Body of pancreas (tissue), 4 donors: Measurements from ENCODE around the gene ZNF430. TPM values are rescaled to one million over a fixed set of nuclear protein-coding genes. Genes with fewer than 3 reads are reported as not detected.
"Not testable (repeated sequence)": the region's sequence is repeated elsewhere in the genome, so short reads cannot be mapped to it uniquely, and the experiment has no call there.

ENCODE experiments used
- ATAC-seq: fragments of 150-250 bp; one replicate; pipeline ENCODE4 v1.9.1; 2016
- DNase-seq, 4 donors: peaks; one replicate each; pipeline ENCODE4 v3.0.0-alpha.2; 2019
- H3K27ac ChIP-seq, 4 donors: fragments of 200-600 bp; sonication (generic); 1 replicate in 3 of 4; 2 replicates in 1 of 4; pipeline versions ENCODE4 v1.5.1 to v1.6.1; 2016 to 2019; ENCODE audit warnings: mild to moderate bottlenecking in 1 of 4, mixed read lengths in 1 of 4, moderate library complexity in 1 of 4
- H3K27me3 ChIP-seq, 2 donors: fragments of 200-600 bp; sonication (generic); one replicate each; pipeline ENCODE4 v1.6.0; 2016; ENCODE audit warnings: mild to moderate bottlenecking in 1 of 2
- H3K36me3 ChIP-seq, 2 donors: fragments of 200-600 bp; sonication (generic); replicated peaks in 1 of 2; 2 replicates each; pipeline ENCODE4 v1.5.1; 2016; ENCODE audit warnings: low read depth in 2 of 2; ENCODE audit not compliant: insufficient read depth in 1 of 2
- H3K4me1 ChIP-seq: fragments of 200-600 bp; sonication (generic); one replicate; pipeline ENCODE4 v1.6.0; 2016
- H3K4me3 ChIP-seq, 2 donors: fragments of 200-600 bp; sonication (generic); 1 replicate in 1 of 2; 2 replicates in 1 of 2; pipeline ENCODE4 v1.5.1; 2016 to 2019
- H3K9me3 ChIP-seq, 3 donors: fragments of 200-600 bp; sonication (generic); 1 replicate in 2 of 3; 2 replicates in 1 of 3; pipeline ENCODE4 v1.5.1; 2016
- POLR2A ChIP-seq, 3 donors: fragments of 450-650 bp; IDR thresholded peaks; one replicate each; pipeline ENCODE4 v1.6.1; 2016; ENCODE audit warnings: antibody characterized with exemption in 3 of 3, mild to moderate bottlenecking in 2 of 3
- WGBS, 2 donors: methylation state at CpG; one replicate each; pipeline ENCODE4 v1.1.5; 2017; 5-methylcytosine and 5-hydroxymethylcytosine counted together
- intact Hi-C: fragments of 100-400 bp; cut with DNase I; formaldehyde crosslinking; loops from one replicate; pipeline ENCODE4 v1.15.1; 2023
- total RNA-seq, 2 donors: library from RNA; depleted of rRNA; stranded (reverse); fragments of >200 nt; gene quantifications; one replicate each; pipeline ENCODE4 v1.1.0, GENCODE V29; 2016
- TF ChIP-seq, protein P1 (sequence below), 7 experiments: fragments of 450-650 bp in 4 of 7; fragments of 200-600 bp in 3 of 7; sonication (generic) in 3 of 7; IDR thresholded peaks; one replicate each; pipeline ENCODE4 v1.5.1; 2016 to 2019; ENCODE audit warnings: antibody characterized with exemption in 7 of 7

Gene ZNF430
- total RNA-seq: 10 to 100 TPM in 1 of 2 donors, 1 to 10 TPM in 1; 4.0 to 11.4 TPM

DNA sequence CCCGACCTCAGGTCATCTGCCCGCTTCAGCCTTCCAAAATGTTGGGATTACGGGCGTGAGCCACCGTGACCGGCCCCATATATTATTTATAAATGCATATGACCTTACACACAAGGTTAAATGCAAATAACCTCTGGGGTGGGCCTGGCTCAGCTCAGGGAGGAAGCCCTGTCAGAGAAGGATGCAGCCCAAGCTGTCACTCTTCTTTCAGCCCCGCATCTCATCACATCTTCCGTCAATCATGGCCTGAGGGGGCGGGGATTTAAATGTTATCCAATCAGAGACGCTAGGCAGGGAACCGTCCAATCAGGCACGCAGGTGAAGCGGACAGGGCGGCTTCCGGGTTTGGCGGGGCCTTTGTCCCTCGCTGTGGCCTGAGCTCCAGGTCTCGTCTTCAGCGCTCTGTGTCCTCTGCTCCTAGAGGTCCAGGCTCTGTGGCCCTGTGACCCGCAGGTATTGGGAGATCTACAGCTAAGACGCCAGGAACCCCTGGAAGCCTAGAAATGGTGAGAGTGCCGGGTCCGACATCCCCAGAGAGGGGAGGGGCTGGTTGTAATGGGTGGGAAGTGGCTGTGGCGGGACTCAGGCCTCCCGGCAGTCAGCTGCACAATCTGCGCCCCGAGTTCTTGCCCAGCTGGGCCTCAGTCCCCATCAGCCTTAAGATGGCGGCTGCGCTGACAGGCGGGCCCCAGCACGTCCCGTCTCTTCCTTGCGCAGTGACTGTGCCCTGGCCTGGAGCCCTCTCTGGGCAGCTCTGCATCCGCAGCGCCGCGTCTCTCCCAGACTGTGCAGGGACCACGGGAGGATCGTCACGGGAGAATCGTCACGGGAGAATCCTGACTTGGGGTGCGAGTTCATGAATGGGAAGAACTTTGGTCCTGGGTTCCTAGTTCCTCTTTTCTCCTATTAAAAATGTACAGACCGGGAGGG lies at the start of gene ZNF430:
TSS of gene ZNF430 (plus strand) at position 360 of the 930 bp plus-strand sequence. CDS start at position 504, 144 bp downstream.
- Histone ChIP-seq H3K27me3 (no peaks in the 10 kb centered on the region), H3K4me1 (peaks cover 11% of the 10 kb centered on the region), H3K36me3 (no peaks in the 10 kb centered on the region), H3K9me3 (no peaks in the 10 kb centered on the region), H3K27ac (peak within 1 kb of the TSS in 3 of 4 donors; percentile 80 to 85 (median 82)), H3K4me3 (peak within 1 kb of the TSS; percentile 36 to 69)
- intact Hi-C loops: no loop called here
- ATAC-seq (peak; percentile 100), DNase-seq (peak; percentile 91 to 95 (median 92))
- TF ChIP-seq POLR2A (IDR thresholded peaks at IDR 0.05): peak; percentile 39 to 83 (median 79)
- TF ChIP-seq, protein P1, sequence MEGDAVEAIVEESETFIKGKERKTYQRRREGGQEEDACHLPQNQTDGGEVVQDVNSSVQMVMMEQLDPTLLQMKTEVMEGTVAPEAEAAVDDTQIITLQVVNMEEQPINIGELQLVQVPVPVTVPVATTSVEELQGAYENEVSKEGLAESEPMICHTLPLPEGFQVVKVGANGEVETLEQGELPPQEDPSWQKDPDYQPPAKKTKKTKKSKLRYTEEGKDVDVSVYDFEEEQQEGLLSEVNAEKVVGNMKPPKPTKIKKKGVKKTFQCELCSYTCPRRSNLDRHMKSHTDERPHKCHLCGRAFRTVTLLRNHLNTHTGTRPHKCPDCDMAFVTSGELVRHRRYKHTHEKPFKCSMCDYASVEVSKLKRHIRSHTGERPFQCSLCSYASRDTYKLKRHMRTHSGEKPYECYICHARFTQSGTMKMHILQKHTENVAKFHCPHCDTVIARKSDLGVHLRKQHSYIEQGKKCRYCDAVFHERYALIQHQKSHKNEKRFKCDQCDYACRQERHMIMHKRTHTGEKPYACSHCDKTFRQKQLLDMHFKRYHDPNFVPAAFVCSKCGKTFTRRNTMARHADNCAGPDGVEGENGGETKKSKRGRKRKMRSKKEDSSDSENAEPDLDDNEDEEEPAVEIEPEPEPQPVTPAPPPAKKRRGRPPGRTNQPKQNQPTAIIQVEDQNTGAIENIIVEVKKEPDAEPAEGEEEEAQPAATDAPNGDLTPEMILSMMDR (IDR thresholded peaks at IDR 0.05): no peak
- 5 to 24% methylated on average over 9 to 44 of the region's 44 CpGs for WGBS, 2 donors

DNA sequence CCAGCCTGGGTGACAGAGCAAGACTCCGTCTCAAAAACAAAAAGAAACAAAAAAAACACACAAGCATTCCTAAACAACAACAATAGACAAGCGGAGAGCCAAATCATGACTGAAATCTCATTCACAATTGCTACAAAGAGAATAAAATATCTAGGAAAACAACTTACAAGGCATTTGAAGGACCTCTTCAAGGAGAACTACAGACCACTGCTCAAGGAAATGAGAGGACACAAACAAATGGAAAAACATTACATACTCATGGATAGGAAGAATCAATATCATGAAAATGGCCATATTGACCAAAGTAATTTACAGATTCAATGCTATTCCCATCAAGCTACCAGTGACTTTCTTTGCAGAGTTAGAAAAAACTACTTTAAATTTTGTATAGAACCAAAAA lies 27.7 kb upstream of the ZNF430 start:
- H3K36me3 ChIP-seq, DNase-seq, ATAC-seq, H3K27me3 ChIP-seq, H3K4me1 ChIP-seq, H3K27ac ChIP-seq, intact Hi-C loops, H3K4me3 ChIP-seq: not testable (repeated sequence)
- peaks cover 0 to 10% (median 0%) of the 10 kb centered on the region in 3 donors for H3K9me3 ChIP-seq
- WGBS, 2 donors: 91 to 94% methylated on average over 2 of the region's 2 CpGs

DNA sequence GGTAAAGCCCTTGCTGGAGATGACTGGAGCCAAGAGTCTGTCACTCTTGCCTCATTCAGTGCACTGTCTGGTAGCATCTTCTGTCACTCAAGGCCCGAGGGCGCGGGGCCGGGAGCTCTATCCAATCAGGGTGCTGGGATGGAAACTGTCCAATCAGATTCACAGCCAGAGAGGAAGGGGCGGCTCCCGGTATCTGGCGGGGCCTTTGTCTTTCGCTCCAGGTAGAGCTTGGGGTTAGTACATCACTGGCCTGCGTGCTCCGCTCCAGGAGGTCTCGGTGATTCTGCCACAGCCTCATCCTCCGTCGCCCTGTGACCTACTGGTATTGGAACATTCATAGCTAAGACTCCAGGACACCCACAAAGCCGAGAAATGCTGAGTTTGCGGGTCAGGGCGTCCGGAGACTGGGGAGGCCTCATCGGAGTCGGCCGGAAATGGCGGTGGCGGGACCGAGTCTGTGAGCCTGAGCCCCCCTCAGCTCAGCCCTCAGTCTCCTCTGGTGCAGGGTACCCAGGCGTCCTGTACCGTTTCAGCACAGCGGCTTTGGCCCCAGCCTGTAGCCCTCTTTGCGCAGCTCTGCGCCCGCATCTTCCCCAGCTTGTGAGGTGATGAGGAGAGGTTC lies 20.6 kb upstream of the ZNF430 start:
- TF ChIP-seq, protein P1 (IDR thresholded peaks at IDR 0.05): no peak
- TF ChIP-seq POLR2A (IDR thresholded peaks at IDR 0.05): no peak
- H3K4me3 ChIP-seq: no peak overlapping the region
- 7 to 8% methylated on average over 7 to 29 of the region's 29 CpGs for WGBS, 2 donors
- no peaks in the 10 kb centered on the region for H3K9me3 ChIP-seq
- DNase-seq: peak; percentile 83 to 92 (median 88)
- peak; percentile 100 for ATAC-seq
- no peaks in the 10 kb centered on the region for H3K27me3 ChIP-seq
- intact Hi-C loops: no loop called here
- peaks cover 6% of the 10 kb centered on the region for H3K4me1 ChIP-seq
- no peaks in the 10 kb centered on the region for H3K36me3 ChIP-seq
- H3K27ac ChIP-seq: no peak overlapping the region

DNA sequence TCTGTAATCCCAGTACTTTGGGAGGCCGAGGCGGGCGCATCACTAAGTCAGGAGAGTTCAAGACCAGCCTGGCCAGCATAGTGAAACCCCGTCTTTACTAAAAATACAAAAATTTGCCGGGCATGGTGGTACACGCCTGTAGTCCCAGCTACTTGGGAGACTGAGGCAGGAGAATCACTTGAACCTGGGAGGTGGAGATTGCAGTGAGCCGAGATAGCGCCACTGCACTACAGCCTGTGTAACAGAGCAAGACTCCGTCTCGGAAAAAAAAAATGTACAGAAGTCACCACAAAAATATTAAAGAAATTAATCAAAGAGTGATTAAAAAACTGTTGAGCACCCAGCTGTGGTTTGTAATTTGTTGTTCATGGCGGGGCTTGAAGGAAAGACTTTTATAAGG lies 781 bp downstream of the ZNF430 start:
- intact Hi-C loops, H3K27me3 ChIP-seq, ATAC-seq, H3K36me3 ChIP-seq, H3K9me3 ChIP-seq, DNase-seq: not testable (repeated sequence)
- H3K4me1 ChIP-seq: peaks cover 11% of the 10 kb centered on the region
- peak overlapping the region; percentile 36 to 69 for H3K4me3 ChIP-seq
- 9 to 11% methylated on average over 11 of the region's 11 CpGs for WGBS, 2 donors
- peak overlapping the region in 3 of 4 donors; percentile 80 to 85 (median 82) for H3K27ac ChIP-seq

DNA sequence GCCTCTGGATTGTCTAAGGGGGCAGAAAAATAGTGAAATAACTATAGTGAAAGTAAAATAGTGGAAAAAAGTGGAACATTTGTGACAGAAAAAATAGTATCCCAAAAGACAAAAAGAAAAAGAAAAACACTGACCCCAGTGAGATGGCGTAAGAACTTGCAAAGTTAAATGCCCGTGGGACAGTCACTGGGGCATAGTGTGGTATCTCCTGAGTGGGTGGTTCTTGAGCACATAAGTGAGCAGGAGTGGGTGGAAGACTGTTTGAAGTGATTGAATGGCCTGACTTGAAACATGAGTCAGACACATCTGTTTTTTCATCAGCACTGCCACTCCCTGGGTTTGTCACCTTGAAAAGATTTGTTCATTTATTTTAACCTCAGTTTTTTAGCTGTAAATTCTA lies 2.5 kb downstream of the ZNF430 start:
- DNase-seq (no peak), ATAC-seq (no peak)
- Histone ChIP-seq H3K27ac (no peak overlapping the region), H3K4me1 (peaks cover 11% of the 10 kb centered on the region), H3K4me3 (no peak overlapping the region), H3K27me3 (no peaks in the 10 kb centered on the region), H3K36me3 (no peaks in the 10 kb centered on the region), H3K9me3 (no peaks in the 10 kb centered on the region)
- intact Hi-C loops: no loop called here
- 65 to 76% methylated on average over 2 of the region's 2 CpGs for WGBS, 2 donors
- TF ChIP-seq, protein P1 (IDR thresholded peaks at IDR 0.05): no peak
- no peak for TF ChIP-seq POLR2A (IDR thresholded peaks at IDR 0.05)
